Astrocyte of the spinal cord (primary cell): ENCODE measurements around the gene RUNX1.

Experiments
- DNase-seq: peaks from one replicate; pipeline ENCODE4 v3.0.0; 2011; ENCODE audit warnings: low read depth, low spot score
- H3K4me3 ChIP-seq: 2 replicates; pipeline ENCODE4 v1.5.1; 2011; ENCODE audit warnings: low read depth, mild to moderate bottlenecking, low read length, moderate library complexity
- in situ Hi-C: cut with HindIII; loops from 2 replicates; pipeline ENCODE4 v1.10.0; 2017; ENCODE audit warnings: low sequenced_read_pairs
- TF ChIP-seq, protein P1 (sequence below): IDR thresholded peaks from 2 replicates; pipeline ENCODE4 v1.5.1; 2012; ENCODE audit warnings: low read depth, mild to moderate bottlenecking, low read length, inconsistent platforms

RUNX1 gene

DNA sequence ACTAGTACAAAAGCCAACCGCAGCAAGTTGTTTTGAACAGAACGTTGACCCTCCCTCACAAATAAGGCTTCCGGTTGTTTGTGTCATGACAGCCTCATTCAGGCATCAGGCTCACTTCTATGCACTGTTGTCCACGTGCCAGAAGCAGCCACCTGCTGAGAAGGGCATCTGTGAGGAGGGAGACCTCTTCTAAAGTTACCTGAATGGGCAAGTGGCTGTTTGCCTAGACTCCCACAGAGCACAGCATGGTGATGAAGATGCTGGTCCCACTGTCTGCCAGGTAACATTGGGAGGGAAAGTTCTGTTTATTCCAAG is 204.2 kb downstream of the RUNX1 start:
- in situ Hi-C loops = no loop called here
- H3K4me3 ChIP-seq = no peak overlapping the region
- TF ChIP-seq, protein P1, sequence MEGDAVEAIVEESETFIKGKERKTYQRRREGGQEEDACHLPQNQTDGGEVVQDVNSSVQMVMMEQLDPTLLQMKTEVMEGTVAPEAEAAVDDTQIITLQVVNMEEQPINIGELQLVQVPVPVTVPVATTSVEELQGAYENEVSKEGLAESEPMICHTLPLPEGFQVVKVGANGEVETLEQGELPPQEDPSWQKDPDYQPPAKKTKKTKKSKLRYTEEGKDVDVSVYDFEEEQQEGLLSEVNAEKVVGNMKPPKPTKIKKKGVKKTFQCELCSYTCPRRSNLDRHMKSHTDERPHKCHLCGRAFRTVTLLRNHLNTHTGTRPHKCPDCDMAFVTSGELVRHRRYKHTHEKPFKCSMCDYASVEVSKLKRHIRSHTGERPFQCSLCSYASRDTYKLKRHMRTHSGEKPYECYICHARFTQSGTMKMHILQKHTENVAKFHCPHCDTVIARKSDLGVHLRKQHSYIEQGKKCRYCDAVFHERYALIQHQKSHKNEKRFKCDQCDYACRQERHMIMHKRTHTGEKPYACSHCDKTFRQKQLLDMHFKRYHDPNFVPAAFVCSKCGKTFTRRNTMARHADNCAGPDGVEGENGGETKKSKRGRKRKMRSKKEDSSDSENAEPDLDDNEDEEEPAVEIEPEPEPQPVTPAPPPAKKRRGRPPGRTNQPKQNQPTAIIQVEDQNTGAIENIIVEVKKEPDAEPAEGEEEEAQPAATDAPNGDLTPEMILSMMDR = no peak
- no peak for DNase-seq

DNA sequence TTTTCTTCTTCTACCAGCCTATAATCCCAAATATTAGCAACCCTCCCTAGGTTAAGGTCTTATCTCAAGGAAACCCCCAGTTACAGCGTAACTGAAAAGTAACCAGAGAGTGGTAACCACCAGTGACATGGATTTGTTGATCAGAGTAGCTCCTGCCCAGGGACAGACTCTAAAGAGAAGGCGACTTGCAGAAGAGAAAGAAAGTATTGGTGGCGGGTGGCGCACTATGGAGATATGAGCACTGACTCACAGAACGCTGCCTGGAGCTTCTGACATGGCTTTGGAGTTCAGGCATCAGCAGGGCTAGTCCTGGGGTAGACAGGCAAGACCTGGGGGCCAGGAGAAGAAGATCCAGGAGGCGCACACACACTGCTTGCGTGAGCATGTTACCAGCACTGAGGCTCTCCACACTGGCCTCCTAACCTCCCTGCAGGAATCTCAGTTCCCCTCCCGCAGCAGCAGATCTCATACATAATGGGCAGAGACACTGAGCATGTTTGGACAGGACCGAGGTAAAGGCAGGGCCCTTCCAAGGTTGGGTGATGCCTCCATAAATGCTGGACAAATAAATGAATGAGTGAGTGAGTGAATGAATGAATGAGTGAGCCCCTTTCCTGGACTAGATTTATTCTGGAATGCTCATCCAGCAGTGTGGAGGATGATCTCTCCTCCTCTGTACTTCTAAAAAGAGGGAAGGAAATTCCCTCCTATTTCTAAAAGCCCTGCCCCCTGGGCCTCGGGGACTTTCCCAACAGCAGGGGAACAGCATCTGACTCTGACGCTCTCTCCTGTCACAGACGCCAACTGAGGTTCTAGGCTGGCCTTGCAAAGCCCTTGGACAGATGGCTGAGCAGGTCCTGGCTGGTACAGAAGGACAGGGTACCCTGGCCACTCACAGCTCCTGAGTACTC is 204.8 kb downstream of the RUNX1 start:
- DNase-seq = peak; percentile 49
- H3K4me3 ChIP-seq = no peak overlapping the region
- in situ Hi-C loops = no loop called here
- TF ChIP-seq, protein P1 = no peak

DNA sequence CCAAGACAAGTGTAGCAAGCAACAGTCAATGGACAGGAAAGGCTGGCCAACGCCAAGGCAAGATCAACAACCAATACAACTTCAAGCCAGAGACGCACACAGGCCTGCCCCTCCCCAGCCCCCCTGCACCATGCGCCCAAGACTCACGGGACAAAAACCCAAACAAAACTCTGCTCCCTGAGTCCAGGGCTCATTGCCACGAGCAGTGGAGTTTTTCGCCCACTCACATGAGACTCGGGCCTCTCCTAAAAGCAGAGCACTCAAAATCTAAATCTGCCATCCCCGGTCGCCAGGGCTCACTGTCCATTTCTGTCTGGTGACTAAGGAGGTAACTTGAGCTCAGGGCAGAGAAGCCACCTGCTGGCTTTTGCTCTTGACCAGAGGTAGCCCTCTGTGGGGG is 205.5 kb downstream of the RUNX1 start:
- TF ChIP-seq, protein P1 = no peak
- in situ Hi-C loops = no loop called here
- no peak overlapping the region for H3K4me3 ChIP-seq
- DNase-seq = peak; percentile 30

DNA sequence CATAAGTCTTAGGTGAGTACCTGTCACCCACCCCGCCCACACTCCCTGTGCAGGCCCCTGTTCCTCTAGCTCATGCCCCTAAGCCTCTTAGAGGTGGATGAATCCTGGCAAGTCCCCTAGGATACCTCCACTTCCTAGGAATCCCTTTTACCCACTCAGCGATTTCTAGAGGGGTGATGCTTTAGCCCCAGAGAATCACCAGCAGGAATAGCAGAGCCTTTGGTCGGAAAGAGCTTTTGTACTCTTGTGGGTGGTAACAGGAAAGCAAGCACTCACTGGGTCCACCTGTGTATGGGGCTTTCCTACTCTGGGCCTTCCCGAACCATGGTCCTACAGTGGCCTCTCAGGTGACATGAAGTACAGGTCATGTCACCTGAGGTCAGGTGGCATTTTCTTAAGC is 207.9 kb downstream of the RUNX1 start:
- in situ Hi-C loops = no loop called here
- TF ChIP-seq, protein P1 = no peak
- H3K4me3 ChIP-seq = no peak overlapping the region
- no peak for DNase-seq

DNA sequence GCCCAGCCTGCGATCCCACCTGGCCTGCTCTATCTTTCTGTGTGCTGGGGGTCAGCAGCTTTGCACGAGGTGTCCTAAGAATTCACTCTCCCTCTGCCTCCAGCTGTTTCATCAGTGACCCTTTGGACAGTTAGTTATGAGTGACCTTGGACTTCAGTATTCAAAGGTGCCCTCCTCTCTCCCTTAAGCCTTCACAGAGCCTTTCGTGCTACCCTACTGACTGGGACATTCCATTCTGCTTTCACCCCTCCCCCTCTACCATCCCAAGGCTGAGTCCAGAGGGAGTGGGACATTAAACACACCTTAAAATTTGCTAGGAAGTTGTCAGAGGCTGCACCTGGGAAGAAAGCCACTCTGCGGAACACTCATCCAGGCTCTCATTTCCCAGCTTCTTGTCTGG is 208.4 kb downstream of the RUNX1 start:
- in situ Hi-C loops = no loop called here
- DNase-seq = no peak
- TF ChIP-seq, protein P1 = no peak
- no peak overlapping the region for H3K4me3 ChIP-seq

DNA sequence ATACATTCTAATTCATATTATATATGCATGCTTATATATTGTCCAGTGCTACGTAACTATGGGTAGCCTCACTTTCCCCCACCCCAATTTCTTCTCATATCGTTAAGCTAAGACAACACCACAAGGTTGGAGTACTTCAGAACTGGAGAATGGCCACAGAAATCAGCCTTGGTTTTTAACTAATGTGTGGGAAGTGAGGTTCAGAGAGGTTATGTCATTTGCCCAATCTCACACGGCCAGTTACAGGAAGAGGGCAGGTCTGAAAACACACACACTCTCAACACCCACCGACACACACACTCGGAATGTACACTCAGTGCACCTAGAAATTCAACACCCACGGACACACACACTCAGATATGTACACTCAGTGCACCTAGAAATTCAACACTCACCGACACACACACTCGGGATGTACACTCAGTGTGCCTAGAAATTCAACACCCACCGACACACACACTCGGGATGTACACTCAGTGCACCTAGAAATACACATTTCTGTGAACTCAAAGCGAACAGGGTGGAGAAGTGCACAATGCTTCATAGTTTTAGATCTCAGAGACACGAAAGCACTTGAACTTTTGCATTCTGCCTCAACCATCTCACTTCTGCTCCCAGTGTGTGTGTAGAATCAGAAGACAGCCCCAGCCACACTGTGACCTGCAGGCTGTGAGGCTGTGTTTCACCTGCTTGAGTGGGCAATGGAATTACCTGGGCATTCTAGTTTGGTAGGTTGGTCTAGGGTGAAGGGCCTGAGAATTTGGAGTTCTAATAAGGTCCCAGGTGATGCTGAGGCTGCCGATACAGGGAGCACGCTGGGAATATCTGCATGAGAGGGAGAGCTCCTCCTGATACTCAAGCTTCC is 209.9 kb downstream of the RUNX1 start:
- in situ Hi-C loops = no loop called here
- no peak overlapping the region for H3K4me3 ChIP-seq
- no peak for DNase-seq
- TF ChIP-seq, protein P1 = no peak
